ENCODE data around the gene SNX5. TPM values are rescaled to one million over a fixed set of nuclear protein-coding genes. Genes with fewer than 3 reads are reported as not detected.

SNX5 gene
- total RNA-seq, 1 donor from 2014 or later, result 139 TPM

GRCh38 chr20:17985388-17986018, 16.9 kb upstream of the SNX5 start:
- Mint-ChIP-seq H3K36me3 (ENCODE audit: low read depth) (peaks cover 56% of the 10 kb centered on the region), H3K27ac (no peak overlapping the region), H3K4me1 (peaks cover 8% of the 10 kb centered on the region), H3K27me3 (no peaks in the 10 kb centered on the region), H3K4me3 (no peak overlapping the region), H3K9me3 (no peaks in the 10 kb centered on the region)
- intact Hi-C loops (cut with micrococcal nuclease), result no loop called here
- TF ChIP-seq, protein P1, sequence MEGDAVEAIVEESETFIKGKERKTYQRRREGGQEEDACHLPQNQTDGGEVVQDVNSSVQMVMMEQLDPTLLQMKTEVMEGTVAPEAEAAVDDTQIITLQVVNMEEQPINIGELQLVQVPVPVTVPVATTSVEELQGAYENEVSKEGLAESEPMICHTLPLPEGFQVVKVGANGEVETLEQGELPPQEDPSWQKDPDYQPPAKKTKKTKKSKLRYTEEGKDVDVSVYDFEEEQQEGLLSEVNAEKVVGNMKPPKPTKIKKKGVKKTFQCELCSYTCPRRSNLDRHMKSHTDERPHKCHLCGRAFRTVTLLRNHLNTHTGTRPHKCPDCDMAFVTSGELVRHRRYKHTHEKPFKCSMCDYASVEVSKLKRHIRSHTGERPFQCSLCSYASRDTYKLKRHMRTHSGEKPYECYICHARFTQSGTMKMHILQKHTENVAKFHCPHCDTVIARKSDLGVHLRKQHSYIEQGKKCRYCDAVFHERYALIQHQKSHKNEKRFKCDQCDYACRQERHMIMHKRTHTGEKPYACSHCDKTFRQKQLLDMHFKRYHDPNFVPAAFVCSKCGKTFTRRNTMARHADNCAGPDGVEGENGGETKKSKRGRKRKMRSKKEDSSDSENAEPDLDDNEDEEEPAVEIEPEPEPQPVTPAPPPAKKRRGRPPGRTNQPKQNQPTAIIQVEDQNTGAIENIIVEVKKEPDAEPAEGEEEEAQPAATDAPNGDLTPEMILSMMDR (IDR thresholded peaks at IDR 0.05), result no peak
- ChIA-PET POLR2A (no interaction called here), CTCF (no interaction called here)
- ATAC-seq (ENCODE audit: low read depth) (no peak), DNase-seq (no peak)

- H3K27me3 Mint-ChIP-seq, result no peaks in the 10 kb centered on the region
- TF ChIP-seq, protein P1 (IDR thresholded peaks at IDR 0.05), result no peak
- DNase-seq, result no peak
- intact Hi-C loops (cut with micrococcal nuclease), result no loop called here
- H3K4me3 Mint-ChIP-seq, result no peak overlapping the region
- H3K9me3 Mint-ChIP-seq, result no peaks in the 10 kb centered on the region
- ChIA-PET CTCF (no interaction called here), POLR2A (no interaction called here)
- H3K36me3 Mint-ChIP-seq (ENCODE audit: low read depth), result peaks cover 40% of the 10 kb centered on the region
- peak overlapping the region; percentile 35 for H3K27ac Mint-ChIP-seq
- ATAC-seq (ENCODE audit: low read depth), result no peak
- H3K4me1 Mint-ChIP-seq, result peaks cover 40% of the 10 kb centered on the region
These were observed 7.7 kb upstream of the SNX5 start for GRCh38 chr20:17976305-17976704.

DNA sequence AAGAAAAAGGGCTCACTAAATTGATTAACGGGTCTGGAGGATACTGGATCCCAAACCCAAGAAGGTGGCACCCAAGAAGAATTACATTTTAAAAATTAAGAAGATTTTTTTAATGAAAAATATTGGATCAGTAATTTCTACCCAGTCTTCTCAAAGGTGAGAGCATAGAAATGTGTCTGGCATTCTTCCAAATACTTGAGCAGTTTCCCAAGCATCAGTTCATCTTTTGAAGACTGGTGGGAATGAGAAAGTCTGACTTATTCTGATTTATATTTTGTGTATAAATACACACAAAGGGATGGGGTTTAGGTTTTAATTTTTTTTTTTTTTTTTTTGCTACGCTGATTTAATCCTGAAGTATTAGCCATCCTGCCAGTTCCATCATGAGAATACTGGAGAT, 3.5 kb upstream of the SNX5 start:
- H3K27ac Mint-ChIP-seq, result peak overlapping the region; percentile 97
- TF ChIP-seq, protein P1 (IDR thresholded peaks at IDR 0.05), result no peak
- H3K4me3 Mint-ChIP-seq, result peak overlapping the region; percentile 97
- H3K27me3 Mint-ChIP-seq, result no peaks in the 10 kb centered on the region
- ATAC-seq (ENCODE audit: low read depth) (no peak), DNase-seq (no peak)
- H3K36me3 Mint-ChIP-seq (ENCODE audit: low read depth), result peaks cover 49% of the 10 kb centered on the region
- no peaks in the 10 kb centered on the region for H3K9me3 Mint-ChIP-seq
- H3K4me1 Mint-ChIP-seq, result peaks cover 58% of the 10 kb centered on the region
- POLR2A ChIA-PET, result interaction anchor here (0.9 to 1.8 kb wide), 2 partner anchors 16 to 290 kb away, joined by 3 to 6 read pairs; partner anchors contain the start of gene RRBP1
- CTCF ChIA-PET, result interaction anchor here (0.6 kb wide), 1 partner anchor 70 kb away, joined by 4 read pairs; no protein-coding TSS in a partner anchor
- intact Hi-C loops (cut with micrococcal nuclease), result no loop called here

- Mint-ChIP-seq H3K27me3 (no peaks in the 10 kb centered on the region), H3K9me3 (no peaks in the 10 kb centered on the region), H3K36me3 (ENCODE audit: low read depth) (peaks cover 47% of the 10 kb centered on the region), H3K27ac (peak overlapping the region; percentile 97), H3K4me1 (peaks cover 64% of the 10 kb centered on the region), H3K4me3 (peak overlapping the region; percentile 97)
- intact Hi-C loops (cut with micrococcal nuclease), result no loop called here
- ChIA-PET CTCF (interaction anchor here (0.6 to 1.4 kb wide), 5 partner anchors 13 to 289 kb away, joined by 4 to 8 read pairs (median 4); partner anchors contain the start of gene RRBP1), POLR2A (interaction anchor here (0.6 to 1.8 kb wide), 5 partner anchors 10 to 289 kb away, joined by 3 to 6 read pairs (median 3); partner anchors contain the start of gene RRBP1)
- DNase-seq, result no peak
- TF ChIP-seq, protein P1 (IDR thresholded peaks at IDR 0.05), result no peak
- no peak for ATAC-seq (ENCODE audit: low read depth)
These were observed 2.9 kb upstream of the SNX5 start for GRCh38 chr20:17971300-17972013.

DNA sequence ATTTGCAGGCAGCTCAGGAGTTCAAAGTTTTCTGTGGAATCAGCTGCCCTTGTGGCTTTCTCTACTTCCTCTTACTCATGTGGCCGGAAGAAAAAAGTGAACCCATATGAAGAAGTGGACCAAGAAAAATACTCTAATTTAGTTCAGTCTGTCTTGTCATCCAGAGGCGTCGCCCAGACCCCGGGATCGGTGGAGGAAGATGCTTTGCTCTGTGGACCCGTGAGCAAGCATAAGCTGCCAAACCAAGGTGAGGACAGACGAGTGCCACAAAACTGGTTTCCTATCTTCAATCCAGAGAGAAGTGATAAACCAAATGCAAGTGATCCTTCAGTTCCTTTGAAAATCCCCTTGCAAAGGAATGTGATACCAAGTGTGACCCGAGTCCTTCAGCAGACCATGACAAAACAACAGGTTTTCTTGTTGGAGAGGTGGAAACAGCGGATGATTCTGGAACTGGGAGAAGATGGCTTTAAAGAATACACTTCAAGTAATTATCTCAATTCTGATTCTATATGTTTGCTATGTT, 1.4 kb upstream of the SNX5 start:
- no peaks in the 10 kb centered on the region for H3K27me3 Mint-ChIP-seq
- intact Hi-C loops (cut with micrococcal nuclease), result loop anchor here (1.0 to 10.0 kb wide), 7 partner anchors 31 to 1945 kb away; partner anchors contain the start of genes KAT14, PET117 and SMIM26
- ChIA-PET POLR2A (interaction anchor here (0.6 to 5.3 kb wide), 13 partner anchors 9 to 497 kb away, joined by 3 to 96 read pairs (median 4); partner anchors contain the start of genes DSTN, DZANK1, POLR3F and RRBP1), CTCF (interaction anchor here (1.6 kb wide), 1 partner anchor 17 kb away, joined by 5 read pairs; no protein-coding TSS in a partner anchor)
- H3K9me3 Mint-ChIP-seq, result no peaks in the 10 kb centered on the region
- TF ChIP-seq, protein P1 (IDR thresholded peaks at IDR 0.05), result no peak
- H3K4me1 Mint-ChIP-seq, result peaks cover 77% of the 10 kb centered on the region
- H3K27ac Mint-ChIP-seq, result peak overlapping the region; percentile 97
- peak overlapping the region; percentile 97 for H3K4me3 Mint-ChIP-seq
- H3K36me3 Mint-ChIP-seq (ENCODE audit: low read depth), result peaks cover 37% of the 10 kb centered on the region
- ATAC-seq (ENCODE audit: low read depth) (peak; percentile 2), DNase-seq (peak; percentile 36)
